ENCODE results near the gene ENTPD3.

- TF ChIP-seq CTCF (conservative IDR thresholded peaks at IDR 0.05 in 1 of 2, IDR thresholded peaks at IDR 0.05 in 1 of 2; ENCODE audit: extremely low read depth in 1 of 2, insufficient read depth in 1 of 2, low read depth in 1 of 2, low read length in 2 of 2) (no peak), EZH2 (IDR thresholded peaks at IDR 0.05; ENCODE audit: borderline replicate concordance, low read length) (no peak)
Observed at GRCh38 chr3:40340541-40341170, 46.3 kb upstream of the ENTPD3 start.
